GM15510 (cell line): ENCODE measurements around the gene KRT28.

Experiments
- POLR2A ChIP-seq: IDR thresholded peaks from 3 replicates; pipeline ENCODE4 v1.6.1; 2011; ENCODE audit warnings: borderline replicate concordance; ENCODE audit not compliant: insufficient read length; ENCODE audit errors: extremely low read depth

The KRT28 gene

GRCh38 chr17:40799859-40800258, at the start of gene KRT28:
Gene KRT28 (minus strand): TSS chr17:40799959. CDS start chr17:40799893, 66 bp downstream.
- TF ChIP-seq POLR2A, result no peak

GRCh38 chr17:40848583-40849235, 49.0 kb upstream of the KRT28 start:
- no peak for TF ChIP-seq POLR2A

- no peak for TF ChIP-seq POLR2A
Measured at GRCh38 chr17:40846515-40847144, 46.9 kb upstream of the KRT28 start.

- no peak for TF ChIP-seq POLR2A
Measured at GRCh38 chr17:40844671-40845107, 44.9 kb upstream of the KRT28 start.

- TF ChIP-seq POLR2A, result no peak
Measured at GRCh38 chr17:40843242-40843641, 43.5 kb upstream of the KRT28 start.

- TF ChIP-seq POLR2A, result no peak
Measured at GRCh38 chr17:40841246-40841645, 41.5 kb upstream of the KRT28 start.

- no peak for TF ChIP-seq POLR2A
Measured at GRCh38 chr17:40839194-40839593, 39.4 kb upstream of the KRT28 start.

- no peak for TF ChIP-seq POLR2A
Measured at GRCh38 chr17:40836020-40836419, 36.3 kb upstream of the KRT28 start.

GRCh38 chr17:40833882-40834281, 34.1 kb upstream of the KRT28 start:
- TF ChIP-seq POLR2A, result no peak

GRCh38 chr17:40832840-40833239, 33.1 kb upstream of the KRT28 start:
- no peak for TF ChIP-seq POLR2A

- no peak for TF ChIP-seq POLR2A
Measured at GRCh38 chr17:40830085-40830776, 30.5 kb upstream of the KRT28 start.

- no peak for TF ChIP-seq POLR2A
Measured at GRCh38 chr17:40828454-40829044, 28.8 kb upstream of the KRT28 start.

- TF ChIP-seq POLR2A, result no peak
Measured at GRCh38 chr17:40827746-40828453, 28.1 kb upstream of the KRT28 start.

GRCh38 chr17:40825599-40825998, 25.8 kb upstream of the KRT28 start:
- no peak for TF ChIP-seq POLR2A

- no peak for TF ChIP-seq POLR2A
Measured at GRCh38 chr17:40824015-40824832, 24.5 kb upstream of the KRT28 start.
